DMS79 treated with DMSO at 0.1 percent for 48 hours (cell line): ENCODE measurements around the gene CUL1.

Source experiments
- DNase-seq: peaks from one replicate; lab custom pipeline; 2025; lab: John Stamatoyannopoulos, UW

CUL1 gene

DNA sequence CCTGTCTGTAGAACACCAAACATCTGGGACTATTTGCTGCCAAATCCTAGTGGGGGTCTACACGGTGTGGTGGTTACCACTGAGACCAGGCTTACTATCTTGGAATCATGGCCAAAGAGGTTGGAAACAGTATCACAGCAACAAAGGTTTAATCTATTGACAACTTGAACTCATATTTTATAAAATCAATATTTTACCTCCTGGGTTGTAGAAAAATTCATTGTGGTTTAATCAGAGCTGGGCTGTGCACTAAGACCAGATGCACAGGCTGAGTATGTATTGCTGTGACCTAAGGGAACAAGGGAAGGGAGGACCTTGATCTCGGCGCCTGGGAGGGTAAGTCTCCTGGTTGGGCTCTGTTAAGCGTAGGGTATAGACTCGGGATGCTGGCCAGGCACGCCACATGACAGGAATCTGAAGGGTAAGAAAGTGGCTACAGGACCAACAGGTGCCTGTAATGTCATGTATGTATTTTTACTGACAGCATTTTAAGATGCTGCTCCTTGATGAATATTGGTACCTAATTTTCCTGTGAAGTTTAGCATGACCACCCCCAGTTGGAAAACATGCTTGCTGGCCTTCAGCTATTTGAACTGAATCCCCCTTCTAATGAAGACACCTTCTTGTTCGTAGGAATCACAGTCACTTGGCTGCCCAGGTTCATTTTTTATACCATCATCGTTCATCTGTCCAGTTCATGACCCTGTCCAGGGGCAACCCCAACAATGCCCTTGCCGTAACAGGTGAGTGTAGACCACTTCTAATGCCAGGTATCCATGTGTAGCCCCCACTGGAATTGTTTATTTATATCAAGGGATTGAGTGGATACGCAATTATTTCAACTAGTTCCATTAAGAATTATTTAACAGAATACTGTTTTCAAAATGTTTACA is 105.9 kb downstream of the CUL1 start:
- DNase-seq: no peak

GRCh38 chr7:148806187-148806586 is 107.5 kb downstream of the CUL1 start:
- DNase-seq: no peak

DNA sequence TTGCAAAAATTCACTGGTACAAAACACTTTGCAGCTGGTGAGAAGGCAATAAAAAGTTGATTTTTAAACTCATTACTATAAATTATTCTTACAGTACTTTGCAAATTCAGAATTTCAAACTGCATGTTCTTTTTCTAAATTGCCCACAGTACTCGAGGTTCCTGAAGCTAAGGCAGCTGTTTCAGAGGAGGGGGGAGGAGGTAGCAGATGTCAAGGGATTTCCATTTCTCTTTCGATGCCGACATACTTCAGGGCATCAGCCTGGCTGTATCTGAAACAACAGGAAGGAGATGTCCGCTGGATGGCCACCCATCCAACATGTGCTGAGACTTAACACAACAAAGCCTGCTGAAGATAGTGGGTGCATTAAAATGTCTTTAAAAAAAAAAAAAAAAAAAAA is 108.7 kb downstream of the CUL1 start:
- DNase-seq: no peak

- DNase-seq: no peak
These were observed 111.2 kb downstream of the CUL1 start for GRCh38 chr7:148809856-148810255.

- DNase-seq: no peak
These were observed 113.2 kb downstream of the CUL1 start for GRCh38 chr7:148811892-148812291.

GRCh38 chr7:148813890-148814289 is 115.2 kb downstream of the CUL1 start:
- DNase-seq: no peak

- DNase-seq: no peak
These were observed 116.3 kb downstream of the CUL1 start for GRCh38 chr7:148814922-148815559.

GRCh38 chr7:148815612-148816011 is 116.9 kb downstream of the CUL1 start:
- DNase-seq: no peak

- no peak for DNase-seq
These were observed 121.1 kb downstream of the CUL1 start for GRCh38 chr7:148819697-148820360.

GRCh38 chr7:148821422-148821821 is 122.7 kb downstream of the CUL1 start:
- DNase-seq: no peak

- no peak for DNase-seq
These were observed 126.2 kb downstream of the CUL1 start for GRCh38 chr7:148824864-148825263.

- DNase-seq: no peak
These were observed 126.6 kb downstream of the CUL1 start for GRCh38 chr7:148825338-148825737.

GRCh38 chr7:148828965-148829364 is 130.3 kb downstream of the CUL1 start:
- no peak for DNase-seq

DNA sequence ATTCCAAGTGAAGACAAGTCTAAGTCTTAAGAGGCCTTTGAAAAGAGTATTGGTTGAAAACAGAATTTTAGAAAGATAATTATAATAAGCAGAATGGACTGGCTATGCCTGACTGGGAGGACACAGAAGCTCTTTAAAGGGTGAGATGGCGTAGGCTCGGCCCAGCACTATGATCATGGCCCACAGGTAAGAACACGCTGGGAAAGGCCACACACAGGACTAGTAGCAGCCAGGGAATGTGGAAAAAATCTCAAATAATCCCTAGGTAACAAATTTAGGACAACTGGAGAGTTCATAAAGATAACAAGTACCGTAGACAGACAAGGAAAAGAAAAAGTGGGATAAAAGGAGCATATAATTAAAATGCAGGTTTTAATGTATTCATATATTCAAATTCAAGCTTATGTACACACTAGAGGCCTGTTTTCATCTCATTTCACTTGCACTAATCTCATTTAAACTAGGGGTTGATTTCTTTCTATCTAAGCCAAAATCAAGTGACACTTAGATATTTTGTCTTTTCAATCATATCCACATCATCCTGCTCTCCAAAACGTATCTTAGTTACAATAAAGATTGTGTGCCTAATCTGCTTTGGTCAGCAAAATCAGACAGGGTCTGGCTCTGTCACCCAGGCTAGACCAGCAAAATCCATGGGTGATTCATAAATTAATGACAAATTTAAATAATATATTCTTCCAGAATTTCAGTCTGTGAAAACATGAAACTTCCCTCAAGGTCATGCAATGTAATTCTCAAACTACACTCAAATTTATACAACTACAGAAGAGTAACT is 132.4 kb downstream of the CUL1 start:
- DNase-seq: no peak

DNA sequence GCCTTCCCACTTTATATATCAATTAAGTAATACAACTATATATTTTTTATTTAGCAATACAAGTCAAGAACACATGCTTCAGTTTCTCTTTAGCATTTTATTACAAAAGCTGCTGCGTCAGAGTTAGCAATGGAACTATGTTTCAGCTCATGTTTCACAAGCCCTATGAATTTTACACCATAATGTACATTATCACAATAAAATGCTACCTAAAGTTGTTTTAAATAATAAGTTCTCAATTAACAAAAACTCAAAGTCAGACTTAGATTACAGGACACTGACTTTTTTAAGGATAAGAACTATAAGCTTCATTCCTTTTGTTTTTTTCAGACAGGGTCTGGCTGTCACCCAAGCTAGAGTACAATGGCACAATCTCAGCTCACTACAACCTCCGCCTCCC is 133.1 kb downstream of the CUL1 start:
- DNase-seq: no peak

DNA sequence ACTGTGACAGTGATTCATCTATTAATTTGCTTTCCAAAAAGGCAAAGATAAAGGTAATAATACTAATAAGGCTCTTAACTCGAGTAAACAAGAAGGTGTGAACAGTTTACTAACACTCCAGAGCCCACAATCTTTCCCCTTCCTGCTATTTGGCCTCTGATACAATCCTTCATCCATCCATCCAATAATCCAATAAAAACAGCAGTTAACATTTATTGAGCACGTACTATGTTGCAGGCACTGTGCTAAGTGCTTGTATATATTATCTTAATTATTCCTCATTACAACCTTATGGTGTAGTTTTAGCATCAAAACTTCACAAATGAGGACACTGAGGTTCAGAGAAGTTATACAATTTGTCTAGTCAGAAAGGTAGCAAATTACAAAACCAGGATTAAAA is 135.9 kb downstream of the CUL1 start:
- no peak for DNase-seq

- DNase-seq: no peak
These were observed 137.2 kb downstream of the CUL1 start for GRCh38 chr7:148835854-148836253.

GRCh38 chr7:148838905-148839304 is 140.2 kb downstream of the CUL1 start:
- no peak for DNase-seq

- no peak for DNase-seq
These were observed 149.4 kb downstream of the CUL1 start for GRCh38 chr7:148847815-148848734.

GRCh38 chr7:148849393-148850098 is 150.8 kb downstream of the CUL1 start:
- no peak for DNase-seq
